ENCODE data around the gene CXXC5. TPM values are rescaled to one million over a fixed set of nuclear protein-coding genes. Genes with fewer than 3 reads are reported as not detected.

Gene CXXC5
- total RNA-seq, 6 experiments from 2014 or later = 44.5 to 84.9 (median 66.4) TPM

DNA sequence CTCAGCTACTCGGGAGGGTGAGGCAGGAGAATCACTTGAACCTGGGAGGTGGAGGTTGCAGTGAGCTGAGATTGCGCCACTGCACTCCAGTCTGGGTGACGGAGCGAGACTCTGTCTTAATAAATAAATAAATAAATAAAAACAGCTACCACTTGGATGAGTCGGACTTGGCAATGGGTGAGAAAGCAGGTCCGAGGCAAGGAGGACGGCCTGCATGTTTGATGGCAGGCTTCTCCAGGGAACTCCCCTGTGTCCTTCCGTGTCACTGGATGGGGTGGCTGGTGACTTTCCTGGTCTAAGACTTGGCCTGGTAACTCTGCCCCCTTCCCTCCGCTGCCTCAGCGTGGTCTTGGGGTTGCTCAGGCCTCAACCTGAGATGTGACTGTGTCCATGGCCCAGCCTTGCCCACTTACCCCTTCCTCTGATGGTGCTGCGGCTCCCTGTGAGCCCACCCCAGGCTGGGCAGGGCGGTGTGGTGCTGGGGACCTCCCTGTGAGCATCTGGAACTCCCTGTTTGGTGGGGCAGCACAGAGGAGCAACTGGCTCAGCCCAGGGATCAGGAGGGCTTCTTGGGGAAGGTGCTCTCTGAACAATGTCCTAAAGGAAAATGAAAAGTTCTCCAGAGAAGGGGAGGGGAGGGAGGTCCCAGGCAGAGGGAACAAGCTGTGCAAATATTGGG lies 85.0 kb downstream of the CXXC5 start:
- Histone ChIP-seq H3K27ac (no peak overlapping the region), H3K36me3 (no peaks in the 10 kb centered on the region), H3K27me3 (no peaks in the 10 kb centered on the region), H3K4me1 (no peaks in the 10 kb centered on the region), H3K4me3 (no peak overlapping the region), H3K9me3 (no peaks in the 10 kb centered on the region)
- ATAC-seq (peak in 1 of 4 donors; percentile 13), DNase-seq (no peak)
- 94% methylated on average over 3 of the region's 12 CpGs for WGBS (ENCODE audit: insufficient coverage, low coverage, low lambda C conversion rate, missing lambda C conversion rate)
- no peak for TF ChIP-seq POLR2A (IDR thresholded peaks at IDR 0.05)
- TF ChIP-seq, protein P1, sequence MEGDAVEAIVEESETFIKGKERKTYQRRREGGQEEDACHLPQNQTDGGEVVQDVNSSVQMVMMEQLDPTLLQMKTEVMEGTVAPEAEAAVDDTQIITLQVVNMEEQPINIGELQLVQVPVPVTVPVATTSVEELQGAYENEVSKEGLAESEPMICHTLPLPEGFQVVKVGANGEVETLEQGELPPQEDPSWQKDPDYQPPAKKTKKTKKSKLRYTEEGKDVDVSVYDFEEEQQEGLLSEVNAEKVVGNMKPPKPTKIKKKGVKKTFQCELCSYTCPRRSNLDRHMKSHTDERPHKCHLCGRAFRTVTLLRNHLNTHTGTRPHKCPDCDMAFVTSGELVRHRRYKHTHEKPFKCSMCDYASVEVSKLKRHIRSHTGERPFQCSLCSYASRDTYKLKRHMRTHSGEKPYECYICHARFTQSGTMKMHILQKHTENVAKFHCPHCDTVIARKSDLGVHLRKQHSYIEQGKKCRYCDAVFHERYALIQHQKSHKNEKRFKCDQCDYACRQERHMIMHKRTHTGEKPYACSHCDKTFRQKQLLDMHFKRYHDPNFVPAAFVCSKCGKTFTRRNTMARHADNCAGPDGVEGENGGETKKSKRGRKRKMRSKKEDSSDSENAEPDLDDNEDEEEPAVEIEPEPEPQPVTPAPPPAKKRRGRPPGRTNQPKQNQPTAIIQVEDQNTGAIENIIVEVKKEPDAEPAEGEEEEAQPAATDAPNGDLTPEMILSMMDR (IDR thresholded peaks at IDR 0.05) = no peak
- intact Hi-C loops (cut with DNase I) = no loop called here

Small RNAs within 50 kb of the gene (small RNA-seq; reads per million reads assigned to genes)
- 0 reads per million in 2 experiments for gene RNU6-236P

Other genes starting within 250 kb of the CXXC5 start
- 1 to 10 TPM; 1.5 to 4.0 (median 2.6) TPM for gene SPATA24, start 244.3 kb upstream of the CXXC5 start, total RNA-seq
- 1 to 10 TPM in 2 of 6 experiments, under 1 TPM in 4; 0.37 to 2.9 (median 0.75) TPM for gene DNAJC18, start 208.8 kb upstream of the CXXC5 start, total RNA-seq
- gene ECSCR, start 185.6 kb upstream of the CXXC5 start, total RNA-seq = 1 to 10 TPM; 1.2 to 5.1 (median 2.3) TPM
- not detected for gene SMIM33, start 177.3 kb upstream of the CXXC5 start, total RNA-seq
- 10 to 100 TPM in 2 of 6 experiments, 1 to 10 TPM in 4; 4.9 to 11.3 (median 7.0) TPM for gene STING1, start 165.6 kb upstream of the CXXC5 start, total RNA-seq
- 10 to 100 TPM; 38.3 to 68.3 (median 53.1) TPM for gene UBE2D2, start 87.0 kb upstream of the CXXC5 start, total RNA-seq
- under 1 TPM in 3 of 6 experiments, not detected in 3; 0.04 to 0.07 (median 0.07) TPM for gene PSD2, start 147.5 kb downstream of the CXXC5 start, total RNA-seq

Data from right lobe of liver (tissue), 6 donors.